Mononuclear cell (primary cell): Measurements from ENCODE around the gene SPEG. TPM values are rescaled to one million over a fixed set of nuclear protein-coding genes. Genes with fewer than 3 reads are reported as not detected.

Experiments used
- H3K27me3 ChIP-seq: 2 replicates; pipeline ENCODE4 v1.6.0; 2011; ENCODE audit warnings: low read length, control low read depth; ENCODE audit not compliant: insufficient read depth
- H3K4me1 ChIP-seq: 2 replicates; pipeline ENCODE4 v1.5.1; 2011; ENCODE audit warnings: mild to moderate bottlenecking, low read length, control low read depth; ENCODE audit not compliant: insufficient read depth
- H3K4me3 ChIP-seq: 2 replicates; pipeline ENCODE4 v1.5.1; 2011; ENCODE audit warnings: mild to moderate bottlenecking, low read length, moderate library complexity
- H3K9me3 ChIP-seq: 2 replicates; pipeline ENCODE4 v1.5.1; 2011; ENCODE audit warnings: low read depth, mild to moderate bottlenecking, control low read depth, low read length
- total RNA-seq: library from RNA; depleted of rRNA; stranded (reverse); fragments of >200 nt; gene quantifications from one replicate; pipeline ENCODE4 v1.2.3, GENCODE V29; 2012

The SPEG gene
- total RNA-seq, 1 donor, result 2.4 TPM

DNA sequence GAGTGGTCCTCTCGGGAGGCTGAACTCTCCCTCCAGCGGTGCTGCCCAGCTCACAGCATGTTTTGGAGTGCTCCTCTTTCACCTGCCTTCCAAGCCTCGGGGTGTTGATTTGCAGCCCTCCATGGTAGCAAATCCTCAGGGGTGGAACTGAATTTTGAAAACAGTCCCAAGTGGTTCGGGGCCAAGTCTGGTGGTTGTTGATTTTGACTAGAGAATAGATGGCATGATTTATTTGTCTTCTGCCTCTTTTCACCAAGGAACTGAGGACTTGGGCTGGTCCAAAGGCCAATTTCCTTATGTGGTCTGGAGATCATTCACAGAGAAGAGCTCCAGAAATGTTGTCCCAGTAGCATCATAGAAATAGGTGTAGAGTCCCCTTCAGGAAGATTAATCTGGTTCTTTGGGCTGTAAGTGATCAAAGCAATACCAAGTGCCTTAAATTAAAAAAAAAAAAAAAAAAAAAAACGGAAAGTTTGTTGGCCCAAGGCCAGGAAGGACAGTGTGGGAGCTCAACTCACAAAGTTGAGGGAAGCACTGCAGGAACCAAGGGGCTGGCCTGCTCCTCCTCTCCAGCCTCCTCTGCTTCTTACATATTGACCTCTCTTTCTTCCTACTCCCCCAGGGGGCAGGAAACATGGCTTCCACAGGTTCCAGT is 18.9 kb upstream of the SPEG start:
- Histone ChIP-seq H3K27me3 (peaks cover 29% of the 10 kb centered on the region), H3K4me3 (no peak overlapping the region), H3K9me3 (no peaks in the 10 kb centered on the region), H3K4me1 (peaks cover 12% of the 10 kb centered on the region)

GRCh38 chr2:219416235-219416602 is 18.4 kb upstream of the SPEG start:
- peaks cover 12% of the 10 kb centered on the region for H3K4me1 ChIP-seq
- no peak overlapping the region for H3K4me3 ChIP-seq
- peaks cover 29% of the 10 kb centered on the region for H3K27me3 ChIP-seq
- no peaks in the 10 kb centered on the region for H3K9me3 ChIP-seq

DNA sequence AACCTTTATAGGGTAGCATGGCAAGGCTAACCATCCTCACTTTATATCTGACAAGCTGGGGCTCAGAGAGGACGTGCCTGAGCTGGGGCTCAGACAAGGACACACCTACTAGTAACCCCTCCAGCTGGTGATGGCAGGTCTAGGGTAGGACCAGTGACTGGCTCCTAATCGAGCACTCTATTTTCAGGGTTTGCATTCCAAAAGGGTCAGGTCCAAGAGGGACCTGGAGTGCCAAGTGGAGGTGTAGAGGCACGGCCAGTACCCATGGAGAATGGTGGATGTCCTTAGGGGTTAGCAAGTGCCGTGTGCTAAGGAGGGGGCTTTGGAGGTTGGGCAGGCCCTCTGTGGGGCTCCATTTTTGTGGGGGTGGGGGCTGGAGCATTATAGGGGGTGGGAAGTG is 17.7 kb upstream of the SPEG start:
- H3K4me1 ChIP-seq, result peaks cover 12% of the 10 kb centered on the region
- H3K9me3 ChIP-seq, result no peaks in the 10 kb centered on the region
- H3K4me3 ChIP-seq, result no peak overlapping the region
- peaks cover 25% of the 10 kb centered on the region for H3K27me3 ChIP-seq

- H3K9me3 ChIP-seq, result no peaks in the 10 kb centered on the region
- H3K4me3 ChIP-seq, result no peak overlapping the region
- peaks cover 12% of the 10 kb centered on the region for H3K4me1 ChIP-seq
- peaks cover 25% of the 10 kb centered on the region for H3K27me3 ChIP-seq
Measured at GRCh38 chr2:219417374-219417773, 17.3 kb upstream of the SPEG start.

GRCh38 chr2:219418155-219419011 is 16.3 kb upstream of the SPEG start, which contains the start of gene DES:
Gene DES, plus strand, starts transcription at chr2:219418377. Its CDS starts 86 bp downstream, at chr2:219418463.
- H3K27me3 ChIP-seq, result peaks cover 19% of the 10 kb centered on the region
- peaks cover 12% of the 10 kb centered on the region for H3K4me1 ChIP-seq
- no peaks in the 10 kb centered on the region for H3K9me3 ChIP-seq
- H3K4me3 ChIP-seq, result no peak within 1 kb of the TSS

DNA sequence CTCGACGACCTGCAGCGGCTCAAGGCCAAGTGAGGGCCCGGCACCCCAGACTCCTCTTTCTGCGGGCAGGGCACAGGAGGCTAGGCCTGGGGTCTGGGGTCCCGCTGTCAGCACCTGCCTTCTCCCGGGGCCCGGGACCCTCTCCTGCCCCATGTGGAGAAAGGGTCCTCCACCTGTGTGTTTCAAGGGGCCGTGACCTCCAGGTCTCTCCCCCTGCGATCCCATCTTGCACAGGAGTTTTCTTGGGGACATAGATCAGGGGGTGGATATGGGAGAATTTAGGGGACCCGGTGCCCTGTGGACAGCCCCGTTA is 15.7 kb upstream of the SPEG start:
- no peaks in the 10 kb centered on the region for H3K9me3 ChIP-seq
- H3K27me3 ChIP-seq, result peaks cover 14% of the 10 kb centered on the region
- peaks cover 12% of the 10 kb centered on the region for H3K4me1 ChIP-seq
- H3K4me3 ChIP-seq, result no peak overlapping the region

DNA sequence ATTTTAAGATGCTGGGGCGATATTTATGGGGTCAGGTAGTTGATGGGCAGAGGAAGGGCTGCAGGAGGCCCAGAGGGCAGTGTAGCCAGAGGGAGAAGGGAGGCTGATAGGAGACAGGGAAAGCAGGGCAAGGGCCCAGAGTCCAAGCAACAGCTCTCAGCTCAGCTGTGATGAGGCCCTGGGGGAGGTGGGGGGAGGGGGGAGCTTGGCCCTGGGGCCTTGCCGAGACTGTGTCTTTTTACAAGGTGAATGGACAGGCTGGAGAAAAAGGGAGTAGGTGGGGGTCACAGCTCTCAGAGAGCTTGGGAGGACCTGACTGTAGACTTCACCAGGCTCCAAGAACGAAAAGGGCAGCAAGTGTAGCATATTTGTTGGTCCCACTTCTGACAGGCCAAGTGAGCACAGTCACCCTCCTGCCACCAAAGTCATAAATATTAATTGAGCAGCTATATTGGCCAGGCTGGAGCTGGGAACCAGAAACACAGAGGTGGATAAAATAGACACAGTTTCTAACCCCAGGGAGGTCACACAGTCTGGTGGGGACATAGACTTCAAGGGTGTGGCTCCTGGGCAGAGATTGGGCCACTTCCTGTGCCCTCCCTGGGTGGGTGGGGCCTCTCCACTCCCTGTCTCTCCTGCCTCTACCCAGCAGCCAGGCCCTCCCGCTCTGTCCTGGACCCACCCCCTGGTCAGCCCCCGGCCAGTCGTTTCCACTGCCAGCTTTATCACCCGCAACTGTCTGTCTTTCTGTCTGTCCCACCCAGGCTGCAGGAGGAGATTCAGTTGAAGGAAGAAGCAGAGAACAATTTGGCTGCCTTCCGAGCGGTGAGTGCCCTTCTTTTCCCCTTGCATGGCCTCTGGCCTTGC is 15.1 kb upstream of the SPEG start:
- Histone ChIP-seq H3K9me3 (no peaks in the 10 kb centered on the region), H3K4me1 (peaks cover 12% of the 10 kb centered on the region), H3K4me3 (no peak overlapping the region), H3K27me3 (peaks cover 10% of the 10 kb centered on the region)

DNA sequence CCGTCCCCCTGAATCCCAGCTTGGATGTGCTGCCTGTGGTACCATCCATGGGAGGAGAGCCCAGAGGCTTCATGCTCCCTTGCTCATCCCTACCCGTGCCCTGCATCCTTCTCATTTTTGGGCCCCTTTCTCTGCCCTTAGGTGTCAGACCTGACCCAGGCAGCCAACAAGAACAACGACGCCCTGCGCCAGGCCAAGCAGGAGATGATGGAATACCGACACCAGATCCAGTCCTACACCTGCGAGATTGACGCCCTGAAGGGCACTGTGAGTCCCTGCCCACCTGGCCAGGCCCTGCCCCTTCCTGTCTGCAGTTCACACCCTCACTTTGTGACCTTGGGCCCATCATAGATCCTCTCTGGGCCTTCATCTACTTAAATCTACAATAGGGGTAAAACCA is 14.0 kb upstream of the SPEG start:
- Histone ChIP-seq H3K4me3 (no peak overlapping the region), H3K9me3 (no peaks in the 10 kb centered on the region), H3K4me1 (peaks cover 12% of the 10 kb centered on the region), H3K27me3 (peaks cover 10% of the 10 kb centered on the region)

GRCh38 chr2:219421323-219421722 is 13.3 kb upstream of the SPEG start:
- peaks cover 9% of the 10 kb centered on the region for H3K4me1 ChIP-seq
- H3K9me3 ChIP-seq, result no peaks in the 10 kb centered on the region
- H3K27me3 ChIP-seq, result peaks cover 10% of the 10 kb centered on the region
- no peak overlapping the region for H3K4me3 ChIP-seq

GRCh38 chr2:219422952-219423534 is 11.6 kb upstream of the SPEG start:
- Histone ChIP-seq H3K4me3 (no peak overlapping the region), H3K4me1 (peaks cover 6% of the 10 kb centered on the region), H3K27me3 (peaks cover 7% of the 10 kb centered on the region), H3K9me3 (no peaks in the 10 kb centered on the region)

GRCh38 chr2:219423652-219424377 is 10.8 kb upstream of the SPEG start:
- Histone ChIP-seq H3K4me3 (no peak overlapping the region), H3K9me3 (no peaks in the 10 kb centered on the region), H3K27me3 (peaks cover 4% of the 10 kb centered on the region), H3K4me1 (peaks cover under 1% of the 10 kb centered on the region)

GRCh38 chr2:219425238-219426067 is 9.2 kb upstream of the SPEG start:
- no peaks in the 10 kb centered on the region for H3K4me1 ChIP-seq
- no peak overlapping the region for H3K4me3 ChIP-seq
- no peaks in the 10 kb centered on the region for H3K9me3 ChIP-seq
- H3K27me3 ChIP-seq, result no peaks in the 10 kb centered on the region

- Histone ChIP-seq H3K4me1 (no peaks in the 10 kb centered on the region), H3K27me3 (no peaks in the 10 kb centered on the region), H3K9me3 (no peaks in the 10 kb centered on the region), H3K4me3 (no peak overlapping the region)
Measured at GRCh38 chr2:219426068-219426443, 8.6 kb upstream of the SPEG start.
